ENCODE data around the gene LTF.

The LTF gene

DNA sequence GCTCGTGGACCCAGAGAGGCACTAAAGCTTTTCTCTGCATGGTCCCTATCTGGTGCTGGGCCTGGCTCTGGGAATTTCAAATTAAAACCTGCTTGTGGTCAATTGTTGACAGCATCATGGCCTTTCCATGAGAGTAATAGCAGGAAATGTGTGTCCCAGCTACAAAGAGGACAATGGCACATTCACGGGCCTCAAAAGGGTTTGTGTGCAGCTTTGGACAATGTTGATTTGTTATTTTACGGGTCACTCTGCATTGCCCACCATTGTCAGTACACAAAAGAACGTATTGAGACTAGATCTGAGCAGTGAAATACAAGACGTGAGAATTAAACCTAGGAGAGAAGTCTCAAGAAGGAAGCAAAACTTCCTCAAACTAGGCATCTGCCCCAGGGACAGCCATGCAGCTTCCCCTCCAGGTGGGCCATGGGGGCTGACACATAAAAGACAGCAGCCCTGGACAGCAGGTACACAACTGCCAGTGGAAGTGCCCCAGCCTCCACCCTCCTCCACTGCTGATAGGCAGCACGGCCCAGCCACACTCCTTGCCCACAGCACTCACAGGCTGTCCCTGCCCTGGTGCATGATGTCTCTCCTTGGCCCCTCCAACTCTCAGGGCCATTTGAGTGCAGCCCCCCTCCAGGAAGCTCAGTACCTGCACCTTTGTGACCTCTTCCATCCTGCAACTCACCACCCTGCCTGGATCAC lies 15.9 kb upstream of the LTF start:
- no peaks in the 10 kb centered on the region for H3K4me1 ChIP-seq (ENCODE audit: control insufficient read depth, insufficient read depth, low read length, unreplicated experiment)
- no peaks in the 10 kb centered on the region for H3K36me3 ChIP-seq (ENCODE audit: insufficient read depth, low read length)
- H3K79me2 ChIP-seq (ENCODE audit: control insufficient read depth, insufficient read depth, low read length, unreplicated experiment), result no peaks in the 10 kb centered on the region
- H3K27me3 ChIP-seq (ENCODE audit: insufficient read depth, low read length), result peaks cover 34% of the 10 kb centered on the region
- no peak overlapping the region for H3K4me3 ChIP-seq (ENCODE audit: low read depth, low read length)
- no peak overlapping the region for H3K27ac ChIP-seq (ENCODE audit: low read depth, low read length)
- H2AFZ ChIP-seq (ENCODE audit: low read length, unreplicated experiment), result no peak overlapping the region

DNA sequence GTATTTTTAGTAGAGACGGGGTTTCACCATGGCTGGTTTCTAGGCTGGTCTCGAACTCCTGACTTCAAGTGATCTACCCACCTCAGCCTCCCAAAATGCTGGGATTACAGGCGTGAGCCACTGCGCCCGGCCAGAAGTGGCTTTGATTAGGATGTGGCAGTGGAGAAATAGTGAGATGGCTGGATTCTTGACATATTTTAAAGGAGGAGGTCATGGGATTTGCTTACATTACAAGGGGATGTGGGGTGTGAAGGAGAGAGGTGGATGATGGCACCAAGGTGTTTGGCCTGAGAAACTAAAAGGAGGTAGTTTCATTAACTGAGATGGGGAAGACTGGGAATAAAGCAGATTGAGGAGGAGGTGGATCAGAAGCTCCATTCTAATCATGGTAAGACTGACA lies 15.0 kb upstream of the LTF start:
- H3K36me3 ChIP-seq (ENCODE audit: insufficient read depth, low read length), result no peaks in the 10 kb centered on the region
- no peak overlapping the region for H2AFZ ChIP-seq (ENCODE audit: low read length, unreplicated experiment)
- no peak overlapping the region for H3K27ac ChIP-seq (ENCODE audit: low read depth, low read length)
- no peaks in the 10 kb centered on the region for H3K4me1 ChIP-seq (ENCODE audit: control insufficient read depth, insufficient read depth, low read length, unreplicated experiment)
- peaks cover 40% of the 10 kb centered on the region for H3K27me3 ChIP-seq (ENCODE audit: insufficient read depth, low read length)
- no peak overlapping the region for H3K4me3 ChIP-seq (ENCODE audit: low read depth, low read length)
- H3K79me2 ChIP-seq (ENCODE audit: control insufficient read depth, insufficient read depth, low read length, unreplicated experiment), result no peaks in the 10 kb centered on the region

DNA sequence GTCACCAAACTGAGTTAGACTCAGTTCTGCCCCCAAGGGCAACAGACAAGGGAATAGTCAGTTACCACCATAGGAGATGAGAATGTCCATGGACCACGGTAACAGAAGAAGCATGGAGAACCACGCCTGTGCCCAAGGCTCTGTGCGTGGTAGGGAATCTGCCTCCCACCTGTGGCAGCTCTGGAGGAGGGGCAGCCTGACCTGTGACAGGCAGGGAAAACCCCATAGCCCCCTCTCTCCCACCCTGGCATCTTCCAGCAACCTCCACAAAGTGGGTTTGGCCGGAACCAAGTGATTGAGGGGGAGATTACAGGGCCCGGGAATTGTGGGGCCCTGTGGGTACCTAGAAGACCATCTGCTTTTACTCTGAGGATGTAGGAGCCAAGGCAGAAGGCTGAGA lies 14.3 kb upstream of the LTF start:
- Histone ChIP-seq H3K4me1 (ENCODE audit: control insufficient read depth, insufficient read depth, low read length, unreplicated experiment) (no peaks in the 10 kb centered on the region), H3K27me3 (ENCODE audit: insufficient read depth, low read length) (peaks cover 47% of the 10 kb centered on the region), H3K4me3 (ENCODE audit: low read depth, low read length) (no peak overlapping the region), H3K27ac (ENCODE audit: low read depth, low read length) (no peak overlapping the region), H3K79me2 (ENCODE audit: control insufficient read depth, insufficient read depth, low read length, unreplicated experiment) (no peaks in the 10 kb centered on the region), H2AFZ (ENCODE audit: low read length, unreplicated experiment) (no peak overlapping the region), H3K36me3 (ENCODE audit: insufficient read depth, low read length) (no peaks in the 10 kb centered on the region)

DNA sequence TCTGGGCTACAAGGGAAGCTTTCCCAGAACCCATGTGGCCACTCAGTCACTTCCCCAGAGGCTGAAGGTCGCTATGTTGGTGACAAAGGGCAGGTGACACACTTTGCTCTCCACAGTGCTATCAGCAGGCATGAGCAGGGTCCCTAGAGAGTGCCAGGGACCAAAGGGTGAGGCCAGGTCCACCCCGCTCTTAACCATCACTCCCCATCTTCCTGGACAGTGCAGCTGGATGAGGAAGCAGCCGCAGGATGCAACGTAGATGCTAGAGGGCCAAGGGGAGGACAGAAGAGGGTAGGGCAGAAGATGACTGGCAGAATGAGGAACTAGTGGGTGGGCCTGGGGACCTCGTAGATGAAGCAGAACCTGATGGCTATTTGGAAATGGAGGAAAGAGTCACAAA lies 13.6 kb upstream of the LTF start:
- Histone ChIP-seq H3K4me1 (ENCODE audit: control insufficient read depth, insufficient read depth, low read length, unreplicated experiment) (no peaks in the 10 kb centered on the region), H3K27me3 (ENCODE audit: insufficient read depth, low read length) (peaks cover 54% of the 10 kb centered on the region), H3K4me3 (ENCODE audit: low read depth, low read length) (no peak overlapping the region), H2AFZ (ENCODE audit: low read length, unreplicated experiment) (no peak overlapping the region), H3K79me2 (ENCODE audit: control insufficient read depth, insufficient read depth, low read length, unreplicated experiment) (no peaks in the 10 kb centered on the region), H3K27ac (ENCODE audit: low read depth, low read length) (no peak overlapping the region), H3K36me3 (ENCODE audit: insufficient read depth, low read length) (no peaks in the 10 kb centered on the region)

DNA sequence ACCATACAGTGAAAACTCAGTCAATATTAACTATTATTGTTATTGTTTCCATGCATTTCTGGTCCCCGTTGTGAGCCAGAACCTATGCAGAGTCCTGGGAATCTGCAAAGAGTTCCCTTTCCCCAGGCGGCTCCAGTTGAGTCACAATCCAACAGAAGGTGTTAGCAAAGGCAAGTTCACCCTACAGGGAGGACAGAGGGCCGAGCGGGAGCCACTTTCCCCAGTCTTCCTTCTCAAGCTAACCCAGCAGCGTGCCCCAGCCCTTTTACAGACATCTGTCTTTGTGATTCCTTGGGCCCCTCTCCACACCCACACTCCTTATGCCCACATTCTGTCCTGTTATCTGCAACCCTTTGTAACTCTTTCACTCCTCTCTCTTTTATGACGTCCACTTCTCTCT lies 13.1 kb upstream of the LTF start:
- no peak overlapping the region for H3K4me3 ChIP-seq (ENCODE audit: low read depth, low read length)
- H3K27ac ChIP-seq (ENCODE audit: low read depth, low read length), result no peak overlapping the region
- H3K36me3 ChIP-seq (ENCODE audit: insufficient read depth, low read length), result no peaks in the 10 kb centered on the region
- H3K27me3 ChIP-seq (ENCODE audit: insufficient read depth, low read length), result peaks cover 60% of the 10 kb centered on the region
- H3K79me2 ChIP-seq (ENCODE audit: control insufficient read depth, insufficient read depth, low read length, unreplicated experiment), result no peaks in the 10 kb centered on the region
- H3K4me1 ChIP-seq (ENCODE audit: control insufficient read depth, insufficient read depth, low read length, unreplicated experiment), result no peaks in the 10 kb centered on the region
- no peak overlapping the region for H2AFZ ChIP-seq (ENCODE audit: low read length, unreplicated experiment)

DNA sequence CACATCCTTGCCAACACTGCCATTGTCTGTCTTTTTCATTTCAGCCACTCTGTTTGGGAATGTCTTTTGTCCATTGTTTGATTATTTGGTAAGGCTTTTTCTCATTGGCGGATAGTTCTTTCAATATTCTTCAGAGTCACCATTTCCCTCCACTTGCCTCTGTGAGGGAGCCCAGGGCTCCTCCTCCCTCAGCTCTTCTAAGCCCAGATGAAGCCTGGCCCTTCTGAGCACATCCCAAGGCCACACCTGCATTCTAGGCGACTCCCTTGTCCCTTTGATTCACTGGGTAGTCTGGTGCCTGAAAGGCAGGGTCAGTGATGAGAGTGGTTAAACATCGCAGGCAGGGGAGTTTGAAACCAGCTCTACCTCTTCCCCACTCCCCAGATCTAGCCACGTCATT lies 12.4 kb upstream of the LTF start:
- H3K36me3 ChIP-seq (ENCODE audit: insufficient read depth, low read length), result no peaks in the 10 kb centered on the region
- peaks cover 66% of the 10 kb centered on the region for H3K27me3 ChIP-seq (ENCODE audit: insufficient read depth, low read length)
- no peaks in the 10 kb centered on the region for H3K4me1 ChIP-seq (ENCODE audit: control insufficient read depth, insufficient read depth, low read length, unreplicated experiment)

DNA sequence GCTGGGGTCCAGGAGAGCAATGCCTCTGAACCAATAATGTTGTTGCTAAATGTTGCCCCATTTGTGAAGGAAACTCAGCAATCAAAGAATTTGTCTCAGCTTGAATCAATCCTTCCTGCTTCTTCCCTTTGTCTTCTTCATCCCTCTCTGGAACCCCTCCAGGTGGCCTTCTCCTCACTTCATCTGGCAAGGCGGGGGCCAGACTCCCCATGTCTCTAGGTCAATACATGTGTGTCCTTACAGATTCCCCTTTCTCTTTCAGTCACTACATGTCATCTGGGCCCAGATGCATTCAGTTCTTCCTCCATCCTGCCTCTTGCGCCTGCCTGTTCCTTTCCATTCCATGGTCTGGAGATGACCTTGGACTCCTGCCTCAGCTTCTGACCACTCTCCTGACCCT lies 8.0 kb upstream of the LTF start:
- no peaks in the 10 kb centered on the region for H3K36me3 ChIP-seq (ENCODE audit: insufficient read depth, low read length)
- H2AFZ ChIP-seq (ENCODE audit: low read length, unreplicated experiment), result no peak overlapping the region
- no peak overlapping the region for H3K4me3 ChIP-seq (ENCODE audit: low read depth, low read length)
- H3K27me3 ChIP-seq (ENCODE audit: insufficient read depth, low read length), result peaks cover 71% of the 10 kb centered on the region
- H3K27ac ChIP-seq (ENCODE audit: low read depth, low read length), result no peak overlapping the region
- H3K79me2 ChIP-seq (ENCODE audit: control insufficient read depth, insufficient read depth, low read length, unreplicated experiment), result no peaks in the 10 kb centered on the region
- H3K4me1 ChIP-seq (ENCODE audit: control insufficient read depth, insufficient read depth, low read length, unreplicated experiment), result no peaks in the 10 kb centered on the region

More for the DNA sequence above, 12.4 kb upstream of the LTF start:
- Histone ChIP-seq H3K4me3 (ENCODE audit: low read depth, low read length) (no peak overlapping the region), H3K79me2 (ENCODE audit: control insufficient read depth, insufficient read depth, low read length, unreplicated experiment) (no peaks in the 10 kb centered on the region), H3K27ac (ENCODE audit: low read depth, low read length) (no peak overlapping the region), H2AFZ (ENCODE audit: low read length, unreplicated experiment) (no peak overlapping the region)

DNA sequence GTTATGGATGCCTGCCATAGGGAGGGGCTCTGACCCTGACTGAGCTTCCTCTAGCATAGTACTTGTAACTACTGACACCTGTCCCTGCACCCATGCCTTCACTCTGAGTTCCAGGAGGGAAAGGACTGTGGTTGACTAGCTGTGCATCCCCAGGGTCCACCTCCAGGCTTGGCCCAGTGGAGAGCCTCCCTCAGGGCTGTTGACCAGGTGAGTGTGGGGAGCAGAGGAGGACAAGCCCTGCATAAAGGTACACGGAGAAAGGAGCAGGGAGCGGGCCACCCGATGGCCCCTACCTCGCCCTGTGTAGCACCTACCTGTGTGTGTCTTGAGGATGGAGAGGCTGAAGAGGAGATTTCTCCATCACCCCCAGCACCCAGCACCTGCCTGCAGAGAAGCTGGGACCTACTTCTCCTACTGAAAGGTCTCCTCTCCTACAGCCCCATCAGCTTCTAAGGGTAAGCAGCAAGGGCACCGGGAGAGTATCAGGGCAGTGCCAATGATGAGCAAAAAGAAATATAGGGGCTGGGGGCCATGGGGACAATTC lies 6.7 kb upstream of the LTF start:
- H3K27me3 ChIP-seq (ENCODE audit: insufficient read depth, low read length), result peaks cover 58% of the 10 kb centered on the region
- H3K36me3 ChIP-seq (ENCODE audit: insufficient read depth, low read length), result no peaks in the 10 kb centered on the region
- no peaks in the 10 kb centered on the region for H3K79me2 ChIP-seq (ENCODE audit: control insufficient read depth, insufficient read depth, low read length, unreplicated experiment)
- no peak overlapping the region for H3K27ac ChIP-seq (ENCODE audit: low read depth, low read length)
- no peak overlapping the region for H2AFZ ChIP-seq (ENCODE audit: low read length, unreplicated experiment)
- H3K4me1 ChIP-seq (ENCODE audit: control insufficient read depth, insufficient read depth, low read length, unreplicated experiment), result peaks cover under 1% of the 10 kb centered on the region
- no peak overlapping the region for H3K4me3 ChIP-seq (ENCODE audit: low read depth, low read length)

DNA sequence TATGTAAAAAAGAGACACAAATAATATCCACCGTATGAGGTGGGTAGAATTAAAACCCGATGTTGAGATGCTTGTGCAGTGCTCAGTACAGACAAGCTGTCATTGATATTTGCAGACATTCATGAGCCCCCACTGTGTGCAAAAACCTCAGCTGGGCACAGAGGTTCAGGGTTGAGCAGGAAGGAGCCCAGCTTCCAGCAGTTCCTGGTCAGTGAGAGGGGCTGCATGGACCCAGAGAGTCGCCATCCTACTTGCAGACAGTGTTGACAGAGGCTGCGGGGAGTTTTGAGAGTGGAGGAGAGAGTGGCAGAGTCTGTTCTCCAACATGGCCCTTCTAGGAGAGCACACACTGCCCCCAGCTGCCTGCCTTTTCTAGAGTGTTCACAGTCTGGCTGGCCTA lies 6.1 kb upstream of the LTF start:
- H3K27me3 ChIP-seq (ENCODE audit: insufficient read depth, low read length), result peaks cover 52% of the 10 kb centered on the region
- H3K79me2 ChIP-seq (ENCODE audit: control insufficient read depth, insufficient read depth, low read length, unreplicated experiment), result no peaks in the 10 kb centered on the region
- H3K4me1 ChIP-seq (ENCODE audit: control insufficient read depth, insufficient read depth, low read length, unreplicated experiment), result peaks cover 6% of the 10 kb centered on the region
- H3K36me3 ChIP-seq (ENCODE audit: insufficient read depth, low read length), result no peaks in the 10 kb centered on the region
- H3K27ac ChIP-seq (ENCODE audit: low read depth, low read length), result no peak overlapping the region
- H3K4me3 ChIP-seq (ENCODE audit: low read depth, low read length), result no peak overlapping the region
- no peak overlapping the region for H2AFZ ChIP-seq (ENCODE audit: low read length, unreplicated experiment)

DNA sequence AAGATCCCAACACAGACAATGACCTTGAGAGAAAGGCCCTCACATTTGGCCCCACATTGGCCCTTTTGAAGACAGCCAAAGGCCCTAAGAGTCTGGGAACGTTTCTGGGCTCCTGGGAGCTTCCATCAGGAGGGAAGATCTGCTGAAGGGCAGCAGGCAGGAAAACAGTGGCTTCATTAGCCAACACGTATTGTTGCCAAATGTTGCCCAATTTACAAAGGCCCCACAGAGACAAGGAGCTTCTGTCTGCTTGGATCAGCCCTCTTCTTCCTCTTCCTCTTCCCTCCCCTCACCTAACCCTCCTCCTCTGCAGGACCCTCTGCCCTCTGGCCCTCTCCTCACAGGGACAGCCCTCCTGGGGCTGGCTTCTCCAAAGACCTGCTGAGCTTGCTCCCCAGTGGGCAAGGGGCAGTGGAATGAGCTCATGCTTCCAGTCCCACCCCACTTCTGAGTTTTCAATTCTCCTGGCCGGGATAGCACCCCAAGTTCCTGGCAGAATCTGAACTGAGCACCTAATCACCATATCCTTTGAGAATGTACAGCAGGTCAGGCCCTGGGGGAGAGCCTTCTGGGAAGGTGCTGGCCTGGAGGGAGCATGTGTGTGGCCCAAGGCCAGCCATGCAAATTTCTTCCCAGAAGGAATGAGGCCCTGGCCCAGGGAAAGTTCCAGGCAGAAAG lies 5.1 kb upstream of the LTF start:
- no peak overlapping the region for H3K27ac ChIP-seq (ENCODE audit: low read depth, low read length)
- peaks cover 57% of the 10 kb centered on the region for H3K27me3 ChIP-seq (ENCODE audit: insufficient read depth, low read length)
- peaks cover 6% of the 10 kb centered on the region for H3K4me1 ChIP-seq (ENCODE audit: control insufficient read depth, insufficient read depth, low read length, unreplicated experiment)
- H3K79me2 ChIP-seq (ENCODE audit: control insufficient read depth, insufficient read depth, low read length, unreplicated experiment), result no peaks in the 10 kb centered on the region
- H3K4me3 ChIP-seq (ENCODE audit: low read depth, low read length), result no peak overlapping the region
- H3K36me3 ChIP-seq (ENCODE audit: insufficient read depth, low read length), result no peaks in the 10 kb centered on the region
- H2AFZ ChIP-seq (ENCODE audit: low read length, unreplicated experiment), result no peak overlapping the region
